ENCODE data around the gene MORN1.

- TF ChIP-seq GABPA (IDR thresholded peaks at IDR 0.05 in 1 of 2, conservative IDR thresholded peaks at IDR 0.05 in 1 of 2) (no peak), CTCF (IDR thresholded peaks at IDR 0.05; ENCODE audit: low read depth, low read length, missing input control) (no peak), SP1 (IDR thresholded peaks at IDR 0.05) (no peak)
- TF ChIP-seq, protein P1, sequence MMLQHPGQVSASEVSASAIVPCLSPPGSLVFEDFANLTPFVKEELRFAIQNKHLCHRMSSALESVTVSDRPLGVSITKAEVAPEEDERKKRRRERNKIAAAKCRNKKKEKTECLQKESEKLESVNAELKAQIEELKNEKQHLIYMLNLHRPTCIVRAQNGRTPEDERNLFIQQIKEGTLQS (IDR thresholded peaks at IDR 0.05): no peak
Measured at GRCh38 chr1:2416403-2416802, 25.0 kb upstream of the MORN1 start.

Data from liver (tissue), 3 donors.